ENCODE results near the gene GIPR. TPM values are rescaled to one million over a fixed set of nuclear protein-coding genes. Genes with fewer than 3 reads are reported as not detected.
"Not testable (repeated sequence)": the region's sequence is repeated elsewhere in the genome, so short reads cannot be mapped to it uniquely, and the experiment has no call there.

The GIPR gene
- total RNA-seq, 1 experiment from 2014 or later, result 1.9 TPM

DNA sequence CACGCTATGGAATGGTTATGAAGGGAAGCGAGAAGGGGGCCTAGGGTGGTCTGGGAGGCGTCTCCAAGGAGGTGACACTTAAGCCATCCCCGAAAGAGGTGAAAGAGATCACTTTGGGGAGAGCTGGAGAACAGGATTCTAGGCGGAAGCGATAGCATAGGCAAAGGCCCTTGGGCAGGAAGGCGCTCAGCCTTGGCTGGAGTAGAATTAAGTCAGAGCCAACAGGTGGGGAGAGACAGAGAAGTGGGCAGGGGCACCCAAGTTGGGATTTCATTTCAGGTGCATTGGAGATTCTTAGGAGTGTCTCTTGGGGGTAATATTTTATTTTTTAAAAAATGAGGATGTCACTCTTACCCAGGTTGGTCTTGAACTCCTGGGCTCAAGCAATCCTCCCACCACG is 14.1 kb downstream of the GIPR start:
- ChIA-PET POLR2A (ENCODE audit: unreplicated experiment) (no interaction called here), CTCF (no interaction called here)
- no peaks in the 10 kb centered on the region for H4K20me1 ChIP-seq (ENCODE audit: low read length)
- TF ChIP-seq EZH2phosphoT487 (IDR thresholded peaks at IDR 0.05; ENCODE audit: borderline replicate concordance, low read length) (no peak), EZH2 (IDR thresholded peaks at IDR 0.05; ENCODE audit: low read length, unreplicated experiment) (no peak)
- TF ChIP-seq, protein P1, sequence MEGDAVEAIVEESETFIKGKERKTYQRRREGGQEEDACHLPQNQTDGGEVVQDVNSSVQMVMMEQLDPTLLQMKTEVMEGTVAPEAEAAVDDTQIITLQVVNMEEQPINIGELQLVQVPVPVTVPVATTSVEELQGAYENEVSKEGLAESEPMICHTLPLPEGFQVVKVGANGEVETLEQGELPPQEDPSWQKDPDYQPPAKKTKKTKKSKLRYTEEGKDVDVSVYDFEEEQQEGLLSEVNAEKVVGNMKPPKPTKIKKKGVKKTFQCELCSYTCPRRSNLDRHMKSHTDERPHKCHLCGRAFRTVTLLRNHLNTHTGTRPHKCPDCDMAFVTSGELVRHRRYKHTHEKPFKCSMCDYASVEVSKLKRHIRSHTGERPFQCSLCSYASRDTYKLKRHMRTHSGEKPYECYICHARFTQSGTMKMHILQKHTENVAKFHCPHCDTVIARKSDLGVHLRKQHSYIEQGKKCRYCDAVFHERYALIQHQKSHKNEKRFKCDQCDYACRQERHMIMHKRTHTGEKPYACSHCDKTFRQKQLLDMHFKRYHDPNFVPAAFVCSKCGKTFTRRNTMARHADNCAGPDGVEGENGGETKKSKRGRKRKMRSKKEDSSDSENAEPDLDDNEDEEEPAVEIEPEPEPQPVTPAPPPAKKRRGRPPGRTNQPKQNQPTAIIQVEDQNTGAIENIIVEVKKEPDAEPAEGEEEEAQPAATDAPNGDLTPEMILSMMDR (conservative IDR thresholded peaks at IDR 0.05; ENCODE audit: low read depth, low read length), result no peak
- H3K4me1 ChIP-seq (ENCODE audit: insufficient read depth, low read length), result peaks cover 7% of the 10 kb centered on the region; the same call in 1 of the 2 replicates
- H3K9ac ChIP-seq (ENCODE audit: low read length), result peak overlapping the region; percentile 59; the same call in 1 of the 2 replicates
- peak overlapping the region; percentile 66; the same call in 1 of the 2 replicates for H3K4me3 ChIP-seq (ENCODE audit: low read length)
- no peaks in the 10 kb centered on the region for H3K9me2 ChIP-seq (replicated peaks; ENCODE audit: low read length)
- 0 out of 2 replicates have a peak overlapping the region, but pooled peaks have one; percentile 30 for H3K27ac ChIP-seq (ENCODE audit: low read length)
- H3K79me2 ChIP-seq (ENCODE audit: low read length), result no peaks in the 10 kb centered on the region
- no peaks in the 10 kb centered on the region for H3K9me3 ChIP-seq (ENCODE audit: low read length)
- ATAC-seq (no peak), DNase-seq (no peak)
- H2AFZ ChIP-seq (ENCODE audit: low read length), result peak overlapping the region; percentile 84
- H3K27me3 ChIP-seq (ENCODE audit: low read length), result no peaks in the 10 kb centered on the region
- H3F3A ChIP-seq (ENCODE audit: low read length, unreplicated experiment), result no peaks in the 10 kb centered on the region
- H3K4me2 ChIP-seq (ENCODE audit: low read length), result peak overlapping the region; percentile 87
- BruUV-seq (replicated peaks), result no TSS peak
- peaks cover 6% of the 10 kb centered on the region for H3K36me3 ChIP-seq (ENCODE audit: low read depth, low read length)
- intact Hi-C loops (cut with micrococcal nuclease), result no loop called here

DNA sequence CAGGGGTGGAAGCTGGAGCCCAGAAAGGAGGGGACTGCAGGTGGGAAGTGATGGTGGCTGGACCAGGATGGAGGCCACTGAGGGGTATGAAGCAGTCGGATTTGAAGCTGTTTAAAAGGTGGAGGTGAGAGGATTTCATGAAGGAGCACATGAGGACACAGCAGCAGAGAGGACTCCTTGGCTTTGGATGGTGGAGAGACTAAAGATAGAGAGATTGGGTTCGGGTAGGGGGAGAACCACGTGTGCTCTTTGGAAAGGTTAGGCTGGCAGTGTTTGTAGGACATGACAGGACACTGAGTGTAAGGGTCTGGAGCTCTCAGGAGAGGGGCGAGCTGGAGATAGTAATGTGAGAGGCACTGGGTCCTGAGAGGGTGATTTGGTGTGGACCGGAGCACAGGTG is 14.9 kb downstream of the GIPR start:
- Histone ChIP-seq H4K20me1 (ENCODE audit: low read length) (no peaks in the 10 kb centered on the region), H3K27me3 (ENCODE audit: low read length) (no peaks in the 10 kb centered on the region), H3K4me2 (ENCODE audit: low read length) (no peak overlapping the region), H3K4me3 (ENCODE audit: low read length) (no peak overlapping the region), H3K9me3 (ENCODE audit: low read length) (no peaks in the 10 kb centered on the region), H3K4me1 (ENCODE audit: insufficient read depth, low read length) (peaks cover 3% of the 10 kb centered on the region; the same call in 1 of the 2 replicates), H3K27ac (ENCODE audit: low read length) (no peak overlapping the region), H3K79me2 (ENCODE audit: low read length) (no peaks in the 10 kb centered on the region), H3K9ac (ENCODE audit: low read length) (no peak overlapping the region), H3F3A (ENCODE audit: low read length, unreplicated experiment) (no peaks in the 10 kb centered on the region), H3K36me3 (ENCODE audit: low read depth, low read length) (peaks cover 10% of the 10 kb centered on the region), H2AFZ (ENCODE audit: low read length) (no peak overlapping the region), H3K9me2 (replicated peaks; ENCODE audit: low read length) (no peaks in the 10 kb centered on the region)
- ATAC-seq, result no peak
- CTCF ChIA-PET, result no interaction called here
- intact Hi-C loops (cut with micrococcal nuclease), result no loop called here
- no peak for TF ChIP-seq EZH2phosphoT487 (IDR thresholded peaks at IDR 0.05; ENCODE audit: borderline replicate concordance, low read length)
- no peak for TF ChIP-seq EZH2 (IDR thresholded peaks at IDR 0.05; ENCODE audit: low read length, unreplicated experiment)
- TF ChIP-seq, protein P1 (conservative IDR thresholded peaks at IDR 0.05; ENCODE audit: low read depth, low read length), result no peak
- BruUV-seq (replicated peaks), result no TSS peak
- DNase-seq, result no peak
- POLR2A ChIA-PET (ENCODE audit: unreplicated experiment), result no interaction called here

DNA sequence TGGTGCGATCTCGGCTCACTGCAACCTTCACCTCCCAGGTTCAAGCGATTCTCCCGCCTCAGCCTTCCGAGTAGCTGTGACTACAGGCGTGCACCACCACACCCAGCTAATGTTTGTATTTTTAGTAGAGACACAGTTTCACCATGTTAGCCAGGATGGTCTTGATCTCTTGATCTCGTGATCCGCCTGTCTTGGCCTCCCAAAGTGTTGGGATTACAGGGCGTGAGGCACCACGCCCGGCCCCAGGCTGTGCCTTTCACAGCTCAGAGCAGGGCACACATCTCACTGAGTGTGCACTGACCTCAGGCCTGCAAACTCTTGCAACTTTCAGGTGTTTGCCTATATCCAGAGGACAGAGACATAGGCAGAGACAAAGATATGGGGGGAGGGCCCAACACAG is 17.0 kb downstream of the GIPR start:
- POLR2A ChIA-PET (ENCODE audit: unreplicated experiment); H3K9me2 ChIP-seq (replicated peaks; ENCODE audit: low read length); H3K9me3 ChIP-seq (ENCODE audit: low read length); H3K4me3 ChIP-seq (ENCODE audit: low read length); H3K79me2 ChIP-seq (ENCODE audit: low read length); H4K20me1 ChIP-seq (ENCODE audit: low read length); H3K27ac ChIP-seq (ENCODE audit: low read length); BruUV-seq (replicated peaks); H3K4me2 ChIP-seq (ENCODE audit: low read length); H2AFZ ChIP-seq (ENCODE audit: low read length); ATAC-seq; H3F3A ChIP-seq (ENCODE audit: low read length, unreplicated experiment); intact Hi-C loops (cut with micrococcal nuclease); H3K27me3 ChIP-seq (ENCODE audit: low read length); CTCF ChIA-PET; DNase-seq; H3K4me1 ChIP-seq (ENCODE audit: insufficient read depth, low read length); H3K9ac ChIP-seq (ENCODE audit: low read length): not testable (repeated sequence)
- peaks cover 16% of the 10 kb centered on the region for H3K36me3 ChIP-seq (ENCODE audit: low read depth, low read length)

Measured in PC-3 (cell line).